A673 (cell line): ENCODE results near the gene LIME1. TPM values are rescaled to one million over a fixed set of nuclear protein-coding genes. Genes with fewer than 3 reads are reported as not detected.

Experiments
- BruUV-seq: library from RNA; stranded (reverse); fragments of 400-500 nt; replicated peaks from 2 replicates; lab custom pipeline; 2021; lab: Mats Ljungman, UMichigan
- CTCF ChIA-PET: fragments of 300-600 bp; sonication (Branson Sonifier 250); formaldehyde crosslinking; loops from one replicate; lab custom pipeline; 2022; ENCODE audit warnings: antibody characterized with exemption; lab: Charles Lee
- POLR2A ChIA-PET: fragments of 300-600 bp; sonication (Branson Sonifier 250); formaldehyde crosslinking; loops from one replicate; lab custom pipeline; 2022; ENCODE audit warnings: antibody characterized with exemption; ENCODE audit not compliant: low non-redundant PET; lab: Charles Lee
- DNase-seq: peaks from one replicate; pipeline ENCODE4 v3.0.0-alpha.2; 2015; ENCODE audit warnings: low spot score
- H3K27ac ChIP-seq: fragments of 200-600 bp; sonication (generic); 2 replicates; pipeline ENCODE4 v1.5.1; 2016; ENCODE audit warnings: mixed run types, low read depth, mild to moderate bottlenecking, mixed read lengths, antibody characterized with exemption, low read length; ENCODE audit not compliant: poor library complexity, severe bottlenecking
- H3K27me3 ChIP-seq: fragments of 200-600 bp; sonication (generic); replicated peaks from 2 replicates; pipeline ENCODE4 v1.6.1; 2017; ENCODE audit warnings: mixed run types, low read depth, mild to moderate bottlenecking, mixed read lengths, antibody characterized with exemption, low read length; ENCODE audit not compliant: insufficient read depth, poor library complexity
- H3K36me3 ChIP-seq: fragments of 200-600 bp; sonication (generic); 2 replicates; pipeline ENCODE4 v1.6.1; 2016; ENCODE audit warnings: mixed run types, mild to moderate bottlenecking, mixed read lengths, antibody characterized with exemption, low read length; ENCODE audit not compliant: insufficient read depth, poor library complexity, severe bottlenecking
- H3K4me1 ChIP-seq: fragments of 200-600 bp; sonication (generic); 2 replicates; pipeline ENCODE4 v1.6.1; 2017; ENCODE audit warnings: mixed run types, mild to moderate bottlenecking, mixed read lengths, antibody characterized with exemption, low read length; ENCODE audit not compliant: insufficient read depth, poor library complexity, severe bottlenecking
- H3K4me3 ChIP-seq: fragments of 200-600 bp; sonication (generic); 2 replicates; pipeline ENCODE4 v1.5.1; 2016; ENCODE audit warnings: low read depth, mixed run types, mild to moderate bottlenecking, mixed read lengths, low read length; ENCODE audit not compliant: poor library complexity, severe bottlenecking
- H3K9me3 ChIP-seq: fragments of 200-600 bp; sonication (generic); 2 replicates; pipeline ENCODE4 v1.6.1; 2016; ENCODE audit warnings: mixed run types, low read depth, mild to moderate bottlenecking, mixed read lengths, antibody characterized with exemption, low read length; ENCODE audit not compliant: poor library complexity, severe bottlenecking
- EZH2 ChIP-seq: fragments of 200-600 bp; sonication (generic); IDR thresholded peaks from 2 replicates; pipeline ENCODE4 v1.6.1; 2017; ENCODE audit warnings: borderline replicate concordance, low read depth, mild to moderate bottlenecking, mixed read lengths, antibody characterized with exemption, low read length; ENCODE audit not compliant: poor library complexity, severe bottlenecking
- intact Hi-C: fragments of 100-400 bp; cut with micrococcal nuclease; formaldehyde crosslinking; loops from one replicate; pipeline ENCODE4 v1.10.0; 2022; ENCODE audit not compliant: unreplicated experiment
- total RNA-seq: library from RNA; stranded (reverse); gene quantifications from 2 replicates; pipeline ENCODE4 v1.2.3, GENCODE V29; 2021
- TF ChIP-seq, protein P1 (sequence below): fragments of 300-800, 200-600 bp; sonication (generic); conservative IDR thresholded peaks from 2 replicates; pipeline ENCODE4 v1.5.1; 2017; ENCODE audit warnings: low read depth, mild to moderate bottlenecking, antibody characterized with exemption, low read length, moderate library complexity, mixed read lengths

The LIME1 gene
- total RNA-seq, 1 experiment from 2014 or later, result 16.3 TPM

DNA sequence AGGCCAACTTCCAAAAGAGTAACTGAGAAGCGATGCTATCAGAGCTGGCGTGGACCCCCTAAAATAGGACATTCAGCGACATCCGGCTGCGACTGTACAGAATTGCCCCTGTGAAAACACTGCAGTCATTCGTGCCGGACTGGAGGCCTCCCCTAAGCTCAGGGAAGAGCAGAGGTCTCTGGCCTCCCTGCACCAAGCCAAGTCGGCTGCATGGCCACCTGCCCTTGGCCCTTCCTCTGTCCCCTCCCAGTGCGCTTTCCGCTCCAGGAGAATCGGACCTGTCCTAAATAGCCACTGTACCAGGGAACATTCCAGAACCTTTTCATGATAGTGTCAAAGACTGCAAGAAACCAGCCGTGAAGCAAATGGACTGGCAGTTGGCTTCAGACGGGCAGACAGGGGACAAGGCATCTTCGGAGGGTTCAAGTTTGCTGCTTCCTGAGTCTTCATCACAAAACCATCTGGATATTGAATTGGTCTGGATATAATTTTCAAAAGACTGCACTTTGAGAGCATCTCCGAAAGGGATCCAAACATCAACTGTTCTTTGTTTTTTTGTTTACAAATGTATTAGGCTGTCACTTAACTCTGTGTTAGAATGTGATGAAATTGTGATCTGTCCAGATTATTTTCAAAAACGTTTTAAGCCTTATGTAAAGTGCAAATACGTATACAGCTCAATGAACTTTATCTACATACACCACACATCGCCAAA is 19.6 kb downstream of the LIME1 start:
- POLR2A ChIA-PET, result no interaction called here
- Histone ChIP-seq H3K36me3 (no peaks in the 10 kb centered on the region), H3K9me3 (no peaks in the 10 kb centered on the region), H3K4me3 (no peak overlapping the region), H3K4me1 (no peaks in the 10 kb centered on the region), H3K27me3 (no peaks in the 10 kb centered on the region), H3K27ac (no peak overlapping the region)
- CTCF ChIA-PET, result no interaction called here
- intact Hi-C loops, result no loop called here
- no peak for DNase-seq
- no peak for TF ChIP-seq EZH2
- TF ChIP-seq, protein P1, sequence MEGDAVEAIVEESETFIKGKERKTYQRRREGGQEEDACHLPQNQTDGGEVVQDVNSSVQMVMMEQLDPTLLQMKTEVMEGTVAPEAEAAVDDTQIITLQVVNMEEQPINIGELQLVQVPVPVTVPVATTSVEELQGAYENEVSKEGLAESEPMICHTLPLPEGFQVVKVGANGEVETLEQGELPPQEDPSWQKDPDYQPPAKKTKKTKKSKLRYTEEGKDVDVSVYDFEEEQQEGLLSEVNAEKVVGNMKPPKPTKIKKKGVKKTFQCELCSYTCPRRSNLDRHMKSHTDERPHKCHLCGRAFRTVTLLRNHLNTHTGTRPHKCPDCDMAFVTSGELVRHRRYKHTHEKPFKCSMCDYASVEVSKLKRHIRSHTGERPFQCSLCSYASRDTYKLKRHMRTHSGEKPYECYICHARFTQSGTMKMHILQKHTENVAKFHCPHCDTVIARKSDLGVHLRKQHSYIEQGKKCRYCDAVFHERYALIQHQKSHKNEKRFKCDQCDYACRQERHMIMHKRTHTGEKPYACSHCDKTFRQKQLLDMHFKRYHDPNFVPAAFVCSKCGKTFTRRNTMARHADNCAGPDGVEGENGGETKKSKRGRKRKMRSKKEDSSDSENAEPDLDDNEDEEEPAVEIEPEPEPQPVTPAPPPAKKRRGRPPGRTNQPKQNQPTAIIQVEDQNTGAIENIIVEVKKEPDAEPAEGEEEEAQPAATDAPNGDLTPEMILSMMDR, result no peak
- no TSS peak for BruUV-seq

DNA sequence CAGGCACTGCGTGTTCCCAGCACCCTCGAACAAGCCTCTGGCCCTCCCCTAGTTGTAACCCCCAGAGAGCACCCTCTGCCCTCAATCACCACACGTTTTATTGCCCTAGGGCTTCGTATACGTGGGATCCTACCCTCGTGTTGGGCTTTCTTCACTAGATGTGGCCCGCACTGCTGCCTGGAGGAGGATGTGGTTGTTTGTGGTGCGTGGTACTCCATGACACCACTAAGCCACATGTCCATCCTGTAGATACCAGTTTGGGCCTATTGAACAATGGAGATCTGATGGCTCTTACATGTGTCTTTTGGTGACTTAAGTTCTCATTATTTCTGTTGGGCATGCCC is 20.2 kb downstream of the LIME1 start:
- no peak for DNase-seq
- Histone ChIP-seq H3K4me3 (no peak overlapping the region), H3K36me3 (no peaks in the 10 kb centered on the region), H3K4me1 (no peaks in the 10 kb centered on the region), H3K9me3 (no peaks in the 10 kb centered on the region), H3K27ac (no peak overlapping the region), H3K27me3 (no peaks in the 10 kb centered on the region)
- intact Hi-C loops, result no loop called here
- CTCF ChIA-PET, result no interaction called here
- POLR2A ChIA-PET, result no interaction called here
- no TSS peak for BruUV-seq
- no peak for TF ChIP-seq EZH2
- TF ChIP-seq, protein P1, result no peak

GRCh38 chr20:63758152-63758551 is 21.7 kb downstream of the LIME1 start:
- POLR2A ChIA-PET, result no interaction called here

More at GRCh38 chr20:63758152-63758551, 21.7 kb downstream of the LIME1 start:
- CTCF ChIA-PET, result no interaction called here
- Histone ChIP-seq H3K4me3 (no peak overlapping the region), H3K27me3 (no peaks in the 10 kb centered on the region), H3K36me3 (no peaks in the 10 kb centered on the region), H3K9me3 (no peaks in the 10 kb centered on the region), H3K4me1 (no peaks in the 10 kb centered on the region), H3K27ac (no peak overlapping the region)
- intact Hi-C loops, result no loop called here
- no peak for TF ChIP-seq EZH2
- TF ChIP-seq, protein P1, result no peak
- DNase-seq, result no peak
- no TSS peak for BruUV-seq
